ENCODE measurements around the gene PRPF6. TPM values are rescaled to one million over a fixed set of nuclear protein-coding genes. Genes with fewer than 3 reads are reported as not detected.

The PRPF6 gene
- total and polyA plus RNA-seq, 2 of the 13 experiments (the other 11 are each of a cell fraction or from before 2014, with no cell fraction given): 63.7 to 101 TPM

DNA sequence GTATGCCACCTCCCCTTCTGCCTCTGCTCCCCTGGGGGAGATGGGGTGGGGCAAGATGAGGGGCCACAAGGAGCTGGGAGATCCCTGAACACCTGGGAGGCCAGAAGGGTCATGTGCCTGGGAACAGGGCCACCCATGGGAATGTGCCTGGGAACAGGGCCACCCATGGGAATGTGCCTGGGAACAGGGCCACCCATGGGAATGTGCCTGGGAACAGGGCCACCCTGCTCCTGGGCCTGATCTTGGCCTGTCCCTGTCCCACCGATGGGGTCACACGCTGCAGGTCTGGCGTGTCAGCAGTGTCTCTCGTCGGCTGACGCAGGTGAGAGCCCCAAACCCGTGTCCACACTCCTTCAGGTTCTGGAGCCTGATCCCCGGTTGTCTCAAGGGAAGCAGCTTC is 94.0 kb downstream of the PRPF6 start:
- DNase-seq (ENCODE audit: low spot score) (no peak), FAIRE-seq (no peak), ATAC-seq (no peak)
- no peak overlapping the region for H2AFZ ChIP-seq (ENCODE audit: low read length)
- in situ Hi-C loops (cut with HindIII; ENCODE audit: extremely low pct_ligation_motif_present, low pct_unique_long_range_greater_than_20kb): no loop called here
- H3K79me2 ChIP-seq (ENCODE audit: insufficient read depth, low read length): no peaks in the 10 kb centered on the region
- no TSS peak for BruUV-seq (replicated peaks)
- intact Hi-C loops (cut with micrococcal nuclease; ENCODE audit: unreplicated experiment): no loop called here
- H3K36me3 ChIP-seq (replicated peaks in 1 of 2; ENCODE audit: control insufficient read depth in 1 of 2, insufficient read depth in 2 of 2, low read length in 2 of 2): no peaks in the 10 kb centered on the region
- CTCF ChIA-PET (ENCODE audit: low intra/inter-chr PET ratio, low total read pairs): no interaction called here
- H3K27ac ChIP-seq (ENCODE audit: extremely low read length, insufficient read depth, low read length): no peak overlapping the region
- POLR2A ChIA-PET: no interaction called here
- H3K4me3 ChIP-seq (replicated peaks in 1 of 3; ENCODE audit: insufficient read depth in 1 of 3, low read depth in 2 of 3, low read length in 3 of 3): no peak overlapping the region
- TF ChIP-seq ZMAT3 (CRISPR knock-in tag; conservative IDR thresholded peaks at IDR 0.05): no peak
- TF ChIP-seq SRF (IDR thresholded peaks at IDR 0.05; ENCODE audit: low read depth, low read length): no peak
- 87% methylated on average over 7 of the region's 8 CpGs for WGBS (ENCODE audit: low lambda C conversion rate)
- no peaks in the 10 kb centered on the region for H3K9me3 ChIP-seq (ENCODE audit: low read length)
- no peak overlapping the region for H3K9ac ChIP-seq (ENCODE audit: insufficient read depth, low read depth, low read length)
- no peaks in the 10 kb centered on the region for H3K27me3 ChIP-seq (ENCODE audit: control insufficient read depth in 1 of 2, insufficient read depth in 2 of 2, low read length in 2 of 2)
- H3K4me1 ChIP-seq (ENCODE audit: insufficient read depth, low read length): peaks cover 18% of the 10 kb centered on the region
- no peaks in the 10 kb centered on the region for H4K20me1 ChIP-seq (ENCODE audit: insufficient read depth, low read length)
- no peak overlapping the region for H3K4me2 ChIP-seq (ENCODE audit: low read depth, low read length)

DNA sequence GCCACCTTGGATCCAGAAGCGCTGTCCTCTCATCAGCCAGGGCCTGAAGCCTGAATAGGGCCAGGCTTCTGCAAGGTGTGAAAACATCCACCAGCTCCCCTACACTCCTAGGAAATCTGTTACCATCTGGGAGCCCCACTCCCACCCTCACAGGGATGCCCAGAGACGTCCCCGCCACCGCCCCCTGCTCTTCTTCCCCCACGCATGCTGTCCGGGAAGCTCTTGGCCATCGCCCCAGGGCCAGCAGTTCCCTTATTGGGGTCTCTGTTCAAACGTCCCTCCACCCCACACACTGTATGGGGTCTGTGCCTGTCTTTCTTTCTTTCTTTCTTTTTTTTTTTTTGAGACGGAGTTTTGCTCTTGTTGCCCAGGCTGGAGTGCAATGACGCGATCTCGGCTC is 94.6 kb downstream of the PRPF6 start:
- ATAC-seq (no peak), FAIRE-seq (no peak), DNase-seq (ENCODE audit: low spot score) (no peak)
- WGBS (ENCODE audit: low lambda C conversion rate): 89% methylated on average over 12 of the region's 12 CpGs
- ChIA-PET CTCF (ENCODE audit: low intra/inter-chr PET ratio, low total read pairs) (no interaction called here), POLR2A (no interaction called here)
- H3K4me1 ChIP-seq (ENCODE audit: insufficient read depth, low read length): peaks cover 22% of the 10 kb centered on the region
- no peak overlapping the region for H3K4me2 ChIP-seq (ENCODE audit: low read depth, low read length)
- H3K4me3 ChIP-seq (replicated peaks in 1 of 3; ENCODE audit: insufficient read depth in 1 of 3, low read depth in 2 of 3, low read length in 3 of 3): no peak overlapping the region
- H3K27ac ChIP-seq (ENCODE audit: extremely low read length, insufficient read depth, low read length): no peak overlapping the region
- H3K27me3 ChIP-seq (ENCODE audit: control insufficient read depth in 1 of 2, insufficient read depth in 2 of 2, low read length in 2 of 2): no peaks in the 10 kb centered on the region
- H4K20me1 ChIP-seq (ENCODE audit: insufficient read depth, low read length): no peaks in the 10 kb centered on the region
- no peak overlapping the region for H2AFZ ChIP-seq (ENCODE audit: low read length)
- TF ChIP-seq, protein P1, sequence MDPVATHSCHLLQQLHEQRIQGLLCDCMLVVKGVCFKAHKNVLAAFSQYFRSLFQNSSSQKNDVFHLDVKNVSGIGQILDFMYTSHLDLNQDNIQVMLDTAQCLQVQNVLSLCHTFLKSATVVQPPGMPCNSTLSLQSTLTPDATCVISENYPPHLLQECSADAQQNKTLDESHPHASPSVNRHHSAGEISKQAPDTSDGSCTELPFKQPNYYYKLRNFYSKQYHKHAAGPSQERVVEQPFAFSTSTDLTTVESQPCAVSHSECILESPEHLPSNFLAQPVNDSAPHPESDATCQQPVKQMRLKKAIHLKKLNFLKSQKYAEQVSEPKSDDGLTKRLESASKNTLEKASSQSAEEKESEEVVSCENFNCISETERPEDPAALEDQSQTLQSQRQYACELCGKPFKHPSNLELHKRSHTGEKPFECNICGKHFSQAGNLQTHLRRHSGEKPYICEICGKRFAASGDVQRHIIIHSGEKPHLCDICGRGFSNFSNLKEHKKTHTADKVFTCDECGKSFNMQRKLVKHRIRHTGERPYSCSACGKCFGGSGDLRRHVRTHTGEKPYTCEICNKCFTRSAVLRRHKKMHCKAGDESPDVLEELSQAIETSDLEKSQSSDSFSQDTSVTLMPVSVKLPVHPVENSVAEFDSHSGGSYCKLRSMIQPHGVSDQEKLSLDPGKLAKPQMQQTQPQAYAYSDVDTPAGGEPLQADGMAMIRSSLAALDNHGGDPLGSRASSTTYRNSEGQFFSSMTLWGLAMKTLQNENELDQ (CRISPR knock-in tag; IDR thresholded peaks at IDR 0.05; ENCODE audit: borderline replicate concordance): no peak
- TF ChIP-seq ZNF816 (CRISPR knock-in tag; IDR thresholded peaks at IDR 0.05; ENCODE audit: borderline replicate concordance) (no peak), ZFP62 (CRISPR knock-in tag; IDR thresholded peaks at IDR 0.05) (no peak)
- TF ChIP-seq, protein P2, sequence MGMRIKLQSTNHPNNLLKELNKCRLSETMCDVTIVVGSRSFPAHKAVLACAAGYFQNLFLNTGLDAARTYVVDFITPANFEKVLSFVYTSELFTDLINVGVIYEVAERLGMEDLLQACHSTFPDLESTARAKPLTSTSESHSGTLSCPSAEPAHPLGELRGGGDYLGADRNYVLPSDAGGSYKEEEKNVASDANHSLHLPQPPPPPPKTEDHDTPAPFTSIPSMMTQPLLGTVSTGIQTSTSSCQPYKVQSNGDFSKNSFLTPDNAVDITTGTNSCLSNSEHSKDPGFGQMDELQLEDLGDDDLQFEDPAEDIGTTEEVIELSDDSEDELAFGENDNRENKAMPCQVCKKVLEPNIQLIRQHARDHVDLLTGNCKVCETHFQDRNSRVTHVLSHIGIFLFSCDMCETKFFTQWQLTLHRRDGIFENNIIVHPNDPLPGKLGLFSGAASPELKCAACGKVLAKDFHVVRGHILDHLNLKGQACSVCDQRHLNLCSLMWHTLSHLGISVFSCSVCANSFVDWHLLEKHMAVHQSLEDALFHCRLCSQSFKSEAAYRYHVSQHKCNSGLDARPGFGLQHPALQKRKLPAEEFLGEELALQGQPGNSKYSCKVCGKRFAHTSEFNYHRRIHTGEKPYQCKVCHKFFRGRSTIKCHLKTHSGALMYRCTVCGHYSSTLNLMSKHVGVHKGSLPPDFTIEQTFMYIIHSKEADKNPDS (CRISPR knock-in tag; IDR thresholded peaks at IDR 0.05): no peak
- TF ChIP-seq, protein P3, sequence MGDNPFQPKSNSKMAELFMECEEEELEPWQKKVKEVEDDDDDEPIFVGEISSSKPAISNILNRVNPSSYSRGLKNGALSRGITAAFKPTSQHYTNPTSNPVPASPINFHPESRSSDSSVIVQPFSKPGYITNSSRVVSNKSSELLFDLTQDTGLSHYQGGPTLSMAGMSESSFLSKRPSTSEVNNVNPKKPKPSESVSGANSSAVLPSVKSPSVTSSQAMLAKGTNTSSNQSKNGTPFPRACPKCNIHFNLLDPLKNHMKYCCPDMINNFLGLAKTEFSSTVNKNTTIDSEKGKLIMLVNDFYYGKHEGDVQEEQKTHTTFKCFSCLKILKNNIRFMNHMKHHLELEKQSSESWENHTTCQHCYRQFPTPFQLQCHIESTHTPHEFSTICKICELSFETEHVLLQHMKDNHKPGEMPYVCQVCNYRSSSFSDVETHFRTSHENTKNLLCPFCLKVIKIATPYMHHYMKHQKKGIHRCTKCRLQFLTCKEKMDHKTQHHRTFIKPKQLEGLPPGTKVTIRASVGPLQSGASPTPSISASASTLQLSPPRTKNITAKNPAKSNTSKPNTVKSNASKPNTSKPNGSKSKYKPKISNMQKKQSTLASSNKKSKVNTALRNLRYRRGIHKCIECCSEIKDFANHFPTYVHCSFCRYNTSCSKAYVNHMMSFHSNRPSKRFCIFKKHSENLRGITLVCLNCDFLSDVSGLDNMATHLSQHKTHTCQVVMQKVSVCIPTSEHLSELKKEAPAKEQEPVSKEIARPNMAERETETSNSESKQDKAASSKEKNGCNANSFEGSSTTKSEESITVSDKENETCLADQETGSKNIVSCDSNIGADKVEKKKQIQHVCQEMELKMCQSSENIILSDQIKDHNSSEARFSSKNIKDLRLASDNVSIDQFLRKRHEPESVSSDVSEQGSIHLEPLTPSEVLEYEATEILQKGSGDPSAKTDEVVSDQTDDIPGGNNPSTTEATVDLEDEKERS (CRISPR knock-in tag; IDR thresholded peaks at IDR 0.05): no peak
- in situ Hi-C loops (cut with HindIII; ENCODE audit: extremely low pct_ligation_motif_present, low pct_unique_long_range_greater_than_20kb): no loop called here
- no peaks in the 10 kb centered on the region for H3K9me3 ChIP-seq (ENCODE audit: low read length)
- intact Hi-C loops (cut with micrococcal nuclease; ENCODE audit: unreplicated experiment): no loop called here
- BruUV-seq (replicated peaks): no TSS peak
- H3K36me3 ChIP-seq (replicated peaks in 1 of 2; ENCODE audit: control insufficient read depth in 1 of 2, insufficient read depth in 2 of 2, low read length in 2 of 2): no peaks in the 10 kb centered on the region
- H3K79me2 ChIP-seq (ENCODE audit: insufficient read depth, low read length): no peaks in the 10 kb centered on the region
- no peak overlapping the region for H3K9ac ChIP-seq (ENCODE audit: insufficient read depth, low read depth, low read length)

Measured in HepG2 (cell line).